Measurements from ENCODE around the gene IFT57.

Gene IFT57

GRCh38 chr3:108133048-108133369 is 89.2 kb downstream of the IFT57 start:
- Histone ChIP-seq H3K9me3 (replicated peaks; ENCODE audit: insufficient read depth, low read length) (no peaks in the 10 kb centered on the region), H3K36me3 (replicated peaks; ENCODE audit: insufficient read depth, low read length) (no peaks in the 10 kb centered on the region), H4K20me1 (ENCODE audit: insufficient read depth, low read length) (no peaks in the 10 kb centered on the region), H3K79me2 (ENCODE audit: low read length) (no peaks in the 10 kb centered on the region), H2AFZ (ENCODE audit: low read length) (no peak overlapping the region), H3F3A (ENCODE audit: insufficient read depth, low read length) (no peaks in the 10 kb centered on the region), H3K9ac (ENCODE audit: low read length) (no peak overlapping the region), H3K4me1 (ENCODE audit: low read length) (peaks cover 13% of the 10 kb centered on the region; the same call in 1 of the 2 replicates), H3K27me3 (replicated peaks; ENCODE audit: insufficient read depth, low read length) (no peaks in the 10 kb centered on the region), H3K27ac (ENCODE audit: low read length) (no peak overlapping the region), H3K4me3 (ENCODE audit: low read length) (no peak overlapping the region), H3K9me2 (replicated peaks; ENCODE audit: insufficient read depth, low read length) (no peaks in the 10 kb centered on the region), H3K4me2 (ENCODE audit: low read depth, low read length) (no peak overlapping the region)
- DNase-seq: no peak
- TF ChIP-seq EZH2 (optimal IDR thresholded peaks at IDR 0.05; ENCODE audit: low read depth, low read length) (no peak), EZH2phosphoT487 (IDR thresholded peaks at IDR 0.05; ENCODE audit: low read length) (no peak), CTCF (IDR thresholded peaks at IDR 0.05; ENCODE audit: low read length) (no peak)

GRCh38 chr3:108131475-108132134 is 90.6 kb downstream of the IFT57 start:
- Histone ChIP-seq H3K4me3 (ENCODE audit: low read length) (no peak overlapping the region), H3K4me1 (ENCODE audit: low read length) (peaks cover 20% of the 10 kb centered on the region), H3K9me2 (replicated peaks; ENCODE audit: insufficient read depth, low read length) (no peaks in the 10 kb centered on the region), H3K9ac (ENCODE audit: low read length) (no peak overlapping the region), H3K27me3 (replicated peaks; ENCODE audit: insufficient read depth, low read length) (no peaks in the 10 kb centered on the region), H3K9me3 (replicated peaks; ENCODE audit: insufficient read depth, low read length) (no peaks in the 10 kb centered on the region), H3K4me2 (ENCODE audit: low read depth, low read length) (no peak overlapping the region), H3K27ac (ENCODE audit: low read length) (no peak overlapping the region), H3K79me2 (ENCODE audit: low read length) (no peaks in the 10 kb centered on the region), H4K20me1 (ENCODE audit: insufficient read depth, low read length) (no peaks in the 10 kb centered on the region), H3F3A (ENCODE audit: insufficient read depth, low read length) (no peaks in the 10 kb centered on the region), H3K36me3 (replicated peaks; ENCODE audit: insufficient read depth, low read length) (no peaks in the 10 kb centered on the region), H2AFZ (ENCODE audit: low read length) (no peak overlapping the region)
- no peak for DNase-seq
- no peak for TF ChIP-seq EZH2phosphoT487 (IDR thresholded peaks at IDR 0.05; ENCODE audit: low read length)
- TF ChIP-seq CTCF (IDR thresholded peaks at IDR 0.05; ENCODE audit: low read length): no peak
- TF ChIP-seq EZH2 (optimal IDR thresholded peaks at IDR 0.05; ENCODE audit: low read depth, low read length): no peak

GRCh38 chr3:108130701-108131474 is 91.3 kb downstream of the IFT57 start:
- Histone ChIP-seq H3K27ac (ENCODE audit: low read length) (no peak overlapping the region), H3K9ac (ENCODE audit: low read length) (no peak overlapping the region), H3K9me3 (replicated peaks; ENCODE audit: insufficient read depth, low read length) (no peaks in the 10 kb centered on the region), H3K79me2 (ENCODE audit: low read length) (no peaks in the 10 kb centered on the region), H2AFZ (ENCODE audit: low read length) (no peak overlapping the region), H3K9me2 (replicated peaks; ENCODE audit: insufficient read depth, low read length) (no peaks in the 10 kb centered on the region), H4K20me1 (ENCODE audit: insufficient read depth, low read length) (no peaks in the 10 kb centered on the region), H3K36me3 (replicated peaks; ENCODE audit: insufficient read depth, low read length) (no peaks in the 10 kb centered on the region), H3K4me3 (ENCODE audit: low read length) (no peak overlapping the region), H3F3A (ENCODE audit: insufficient read depth, low read length) (peaks cover 5% of the 10 kb centered on the region), H3K4me1 (ENCODE audit: low read length) (peaks cover 26% of the 10 kb centered on the region), H3K4me2 (ENCODE audit: low read depth, low read length) (no peak overlapping the region), H3K27me3 (replicated peaks; ENCODE audit: insufficient read depth, low read length) (no peaks in the 10 kb centered on the region)
- TF ChIP-seq CTCF (IDR thresholded peaks at IDR 0.05; ENCODE audit: low read length) (no peak), EZH2phosphoT487 (IDR thresholded peaks at IDR 0.05; ENCODE audit: low read length) (no peak), EZH2 (optimal IDR thresholded peaks at IDR 0.05; ENCODE audit: low read depth, low read length) (no peak)
- no peak for DNase-seq
